Central memory CD8-positive, alpha-beta T cell (primary cell): ENCODE measurements around the gene CDK19.
A peak's percentile ranks its signal among the peaks of the same experiment; 100 is the strongest.

Source experiments
- ATAC-seq: fragments of 150-1000 bp; cut with Tn5 transposase; replicated peaks from 2 replicates; pipeline ENCODE4 v1.10.0; 2022; ENCODE audit warnings: mild to moderate bottlenecking, moderate FRiP score, moderate number of reproducible peaks; ENCODE audit not compliant: poor library complexity, severe bottlenecking; ENCODE audit errors: extremely low read depth
- DNase-seq, 2 donors: peaks; one replicate each; pipeline ENCODE4 v3.0.0; 2021; ENCODE audit warnings: low spot score in 2 of 2
- H3K27ac Mint-ChIP-seq: one replicate; pipeline ENCODE4 v1.8.0; 2022; ENCODE audit warnings: low read depth, mild to moderate bottlenecking, moderate library complexity, mixed read lengths
- H3K27me3 Mint-ChIP-seq: one replicate; pipeline ENCODE4 v1.8.0; 2022; ENCODE audit warnings: mixed read lengths
- H3K36me3 Mint-ChIP-seq: one replicate; pipeline ENCODE4 v1.8.0; 2022; ENCODE audit warnings: mild to moderate bottlenecking, moderate library complexity, mixed read lengths; ENCODE audit not compliant: insufficient read depth
- H3K4me1 Mint-ChIP-seq: one replicate; pipeline ENCODE4 v1.8.0; 2022; ENCODE audit warnings: mixed read lengths
- H3K4me3 Mint-ChIP-seq: one replicate; pipeline ENCODE4 v1.8.0; 2022; ENCODE audit warnings: mild to moderate bottlenecking, moderate library complexity, mixed read lengths
- H3K9me3 Mint-ChIP-seq: one replicate; pipeline ENCODE4 v1.8.0; 2022; ENCODE audit warnings: mixed read lengths

The CDK19 gene

DNA sequence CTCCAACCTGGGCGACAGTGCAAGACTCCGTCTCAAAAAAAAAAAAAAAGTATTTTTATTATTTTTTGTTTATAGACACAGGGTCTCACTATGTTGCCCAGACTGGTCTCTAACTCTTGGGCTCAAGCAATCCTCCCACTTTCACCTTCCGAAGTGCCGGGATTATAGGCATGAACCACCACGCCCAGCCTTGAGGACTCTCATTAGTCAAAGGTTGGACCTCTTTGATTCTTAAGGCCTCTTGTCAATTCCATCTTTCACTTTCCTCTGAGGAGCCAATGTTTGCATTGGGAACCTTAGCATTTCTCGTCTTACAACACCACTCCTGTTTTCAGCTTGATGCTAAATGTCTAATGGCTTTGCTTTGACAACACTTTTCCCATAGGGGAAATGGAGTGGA lies 16.1 kb upstream of the CDK19 start:
- no peak overlapping the region for H3K27ac Mint-ChIP-seq
- DNase-seq (no peak), ATAC-seq (no peak)
- no peaks in the 10 kb centered on the region for H3K9me3 Mint-ChIP-seq
- H3K4me1 Mint-ChIP-seq: no peaks in the 10 kb centered on the region
- H3K4me3 Mint-ChIP-seq: no peak overlapping the region
- no peaks in the 10 kb centered on the region for H3K27me3 Mint-ChIP-seq
- H3K36me3 Mint-ChIP-seq: no peaks in the 10 kb centered on the region

DNA sequence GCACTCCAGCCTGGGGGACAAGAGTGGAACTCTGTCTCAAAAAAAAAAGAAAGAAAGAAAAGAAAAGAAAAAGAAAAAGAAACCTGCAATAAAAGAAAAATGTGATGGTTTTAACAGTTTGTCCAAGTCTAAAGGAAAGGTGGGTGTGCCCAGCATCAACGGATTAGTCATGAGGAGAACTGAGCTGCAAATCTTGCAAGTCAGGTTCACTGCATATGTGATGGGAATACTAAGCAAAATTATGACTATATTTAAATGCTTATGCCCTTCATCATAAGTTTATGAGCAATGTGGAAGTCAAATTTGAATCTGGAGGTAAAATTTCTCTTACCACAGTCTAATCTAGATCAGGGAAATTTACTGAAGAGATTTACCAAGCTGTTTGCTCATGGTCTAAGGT lies 13.1 kb upstream of the CDK19 start:
- Mint-ChIP-seq H3K27me3 (no peaks in the 10 kb centered on the region), H3K4me1 (no peaks in the 10 kb centered on the region), H3K36me3 (no peaks in the 10 kb centered on the region), H3K4me3 (no peak overlapping the region), H3K27ac (no peak overlapping the region), H3K9me3 (no peaks in the 10 kb centered on the region)
- ATAC-seq (no peak), DNase-seq (no peak)

DNA sequence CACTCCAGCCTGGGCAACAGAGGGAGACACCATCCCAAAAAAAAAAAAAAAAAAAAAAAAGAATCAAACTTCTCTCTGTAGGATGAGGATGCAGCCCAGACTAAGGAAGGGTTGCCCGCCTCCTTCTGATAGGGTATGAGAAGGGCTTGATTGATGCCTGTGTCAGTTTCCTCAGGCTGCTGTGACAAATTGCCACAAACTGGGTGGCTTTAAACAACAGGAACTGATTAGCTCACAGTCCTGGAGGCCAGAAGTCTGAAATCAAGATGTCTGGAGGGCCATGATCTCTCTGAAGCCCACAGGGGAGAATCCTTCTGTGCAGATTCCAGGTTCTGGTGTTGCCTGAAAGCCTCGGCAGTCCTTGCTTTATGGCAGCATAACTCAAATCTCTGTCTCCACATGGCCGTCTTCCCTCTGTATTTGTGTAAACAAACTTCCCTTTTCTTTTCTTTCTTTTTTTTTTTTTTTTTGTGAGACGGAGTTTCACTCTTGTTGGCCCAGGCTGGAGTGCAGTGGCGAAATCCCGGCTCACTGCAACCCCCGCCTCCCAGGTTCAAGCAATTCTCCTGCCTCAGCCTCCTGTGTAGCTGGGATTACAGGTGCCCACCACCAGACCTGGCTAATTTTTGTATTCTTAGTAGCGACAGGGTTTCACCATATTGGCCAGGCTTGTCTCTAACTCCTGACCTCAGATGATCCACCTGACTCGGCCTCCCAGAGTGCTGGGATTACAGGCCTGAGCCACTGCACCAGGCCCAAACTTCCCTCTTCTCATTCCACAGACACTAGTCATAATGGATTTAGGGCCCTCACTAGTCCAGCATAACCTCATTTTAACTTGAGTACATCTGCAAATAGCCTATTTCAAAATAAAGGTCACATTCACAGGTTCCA lies 11.2 kb upstream of the CDK19 start:
- DNase-seq: no peak
- no peaks in the 10 kb centered on the region for H3K4me1 Mint-ChIP-seq
- H3K27ac Mint-ChIP-seq: no peak overlapping the region
- ATAC-seq: no peak
- no peaks in the 10 kb centered on the region for H3K36me3 Mint-ChIP-seq
- no peaks in the 10 kb centered on the region for H3K9me3 Mint-ChIP-seq
- H3K27me3 Mint-ChIP-seq: no peaks in the 10 kb centered on the region
- H3K4me3 Mint-ChIP-seq: no peak overlapping the region

DNA sequence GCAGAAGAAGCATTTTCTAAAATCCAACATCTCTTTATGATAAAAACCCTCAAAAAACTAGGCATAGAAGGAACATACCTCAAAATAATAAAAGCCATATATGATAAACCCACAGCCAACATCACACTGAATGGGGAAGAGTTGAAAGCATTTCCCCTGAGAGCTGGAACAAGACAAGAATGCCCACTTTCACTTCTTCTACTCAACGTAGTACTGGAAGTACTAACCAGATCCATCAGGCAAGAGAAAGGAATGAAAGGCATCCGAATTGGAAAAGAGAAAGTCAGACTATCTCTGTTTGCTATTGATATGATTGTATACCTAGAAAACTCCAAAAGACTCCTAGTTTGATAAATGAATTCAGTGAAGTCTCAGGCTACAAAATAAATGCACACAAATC lies 7.9 kb upstream of the CDK19 start:
- Mint-ChIP-seq H3K4me3 (no peak overlapping the region), H3K9me3 (no peaks in the 10 kb centered on the region), H3K27ac (no peak overlapping the region), H3K36me3 (no peaks in the 10 kb centered on the region), H3K27me3 (no peaks in the 10 kb centered on the region), H3K4me1 (no peaks in the 10 kb centered on the region)
- no peak for ATAC-seq
- no peak for DNase-seq

DNA sequence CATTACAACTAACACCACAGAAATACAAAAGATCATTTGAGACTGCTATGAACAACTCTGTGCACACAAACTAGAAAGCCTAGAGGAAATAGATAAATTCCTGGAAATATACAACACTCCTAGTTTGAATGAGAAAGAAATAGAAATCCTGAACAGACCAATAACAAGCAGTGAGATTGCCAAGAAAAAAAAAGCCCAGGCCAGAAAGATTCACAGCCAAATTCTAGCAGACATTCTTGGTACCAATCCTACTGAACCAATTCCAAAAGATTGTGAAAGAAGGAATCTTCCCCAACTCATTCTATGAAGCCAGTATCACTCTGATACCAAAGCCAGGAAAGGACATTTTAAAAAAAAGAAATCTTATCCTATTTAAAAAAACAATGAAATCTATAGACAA lies 7.0 kb upstream of the CDK19 start:
- DNase-seq (no peak), ATAC-seq (no peak)
- no peaks in the 10 kb centered on the region for H3K9me3 Mint-ChIP-seq
- H3K4me3 Mint-ChIP-seq: no peak overlapping the region
- no peaks in the 10 kb centered on the region for H3K4me1 Mint-ChIP-seq
- H3K36me3 Mint-ChIP-seq: no peaks in the 10 kb centered on the region
- H3K27me3 Mint-ChIP-seq: no peaks in the 10 kb centered on the region
- H3K27ac Mint-ChIP-seq: no peak overlapping the region

DNA sequence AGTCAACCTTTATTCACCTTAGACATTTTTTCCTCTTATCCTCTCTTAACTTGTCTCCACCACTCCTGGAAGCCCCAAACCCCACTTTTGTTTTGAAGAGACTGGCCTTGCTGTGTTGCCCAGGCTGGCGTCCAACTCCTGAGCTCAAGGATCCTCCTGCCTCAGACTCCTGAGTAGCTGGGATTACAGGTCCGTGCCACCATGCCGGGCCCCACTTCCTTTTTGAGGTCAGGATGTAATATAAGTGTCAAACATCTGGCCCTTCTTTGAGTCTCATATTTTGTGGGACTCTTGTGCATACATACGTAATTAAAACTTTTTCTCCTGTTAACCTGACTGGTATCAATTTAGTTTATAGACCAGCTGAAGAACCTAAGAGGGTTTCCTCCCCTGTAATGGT lies 1.4 kb upstream of the CDK19 start:
- Mint-ChIP-seq H3K36me3 (peaks cover 12% of the 10 kb centered on the region), H3K9me3 (no peaks in the 10 kb centered on the region), H3K27ac (peak overlapping the region; percentile 92), H3K27me3 (no peaks in the 10 kb centered on the region), H3K4me1 (peaks cover 25% of the 10 kb centered on the region), H3K4me3 (peak overlapping the region; percentile 95)
- DNase-seq (no peak), ATAC-seq (no peak)

DNA sequence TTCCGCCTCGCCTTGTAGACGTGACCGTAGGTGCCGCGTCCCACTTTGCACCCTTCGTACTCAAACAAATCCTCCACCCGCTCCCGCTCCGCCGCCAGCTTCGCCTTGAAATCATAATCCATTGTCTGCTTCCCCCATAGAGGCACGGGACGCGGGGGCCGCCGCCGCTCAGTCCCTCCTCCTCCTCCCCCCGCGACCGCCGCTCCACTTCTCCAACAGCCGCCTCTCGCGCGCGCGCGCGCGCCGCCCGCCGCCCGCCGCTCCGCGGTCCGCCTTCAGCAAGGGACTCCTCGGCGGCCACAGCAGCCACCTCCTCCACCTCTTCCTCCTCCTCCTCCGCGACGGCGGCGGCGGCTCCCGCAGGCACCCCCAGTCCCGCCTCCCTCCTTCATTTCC lies 256 bp downstream of the CDK19 start:
- DNase-seq (no peak), ATAC-seq (no peak)
- peaks cover 28% of the 10 kb centered on the region for H3K4me1 Mint-ChIP-seq
- H3K4me3 Mint-ChIP-seq: peak overlapping the region; percentile 95
- no peaks in the 10 kb centered on the region for H3K9me3 Mint-ChIP-seq
- no peaks in the 10 kb centered on the region for H3K27me3 Mint-ChIP-seq
- peaks cover 12% of the 10 kb centered on the region for H3K36me3 Mint-ChIP-seq
- H3K27ac Mint-ChIP-seq: peak overlapping the region; percentile 92

DNA sequence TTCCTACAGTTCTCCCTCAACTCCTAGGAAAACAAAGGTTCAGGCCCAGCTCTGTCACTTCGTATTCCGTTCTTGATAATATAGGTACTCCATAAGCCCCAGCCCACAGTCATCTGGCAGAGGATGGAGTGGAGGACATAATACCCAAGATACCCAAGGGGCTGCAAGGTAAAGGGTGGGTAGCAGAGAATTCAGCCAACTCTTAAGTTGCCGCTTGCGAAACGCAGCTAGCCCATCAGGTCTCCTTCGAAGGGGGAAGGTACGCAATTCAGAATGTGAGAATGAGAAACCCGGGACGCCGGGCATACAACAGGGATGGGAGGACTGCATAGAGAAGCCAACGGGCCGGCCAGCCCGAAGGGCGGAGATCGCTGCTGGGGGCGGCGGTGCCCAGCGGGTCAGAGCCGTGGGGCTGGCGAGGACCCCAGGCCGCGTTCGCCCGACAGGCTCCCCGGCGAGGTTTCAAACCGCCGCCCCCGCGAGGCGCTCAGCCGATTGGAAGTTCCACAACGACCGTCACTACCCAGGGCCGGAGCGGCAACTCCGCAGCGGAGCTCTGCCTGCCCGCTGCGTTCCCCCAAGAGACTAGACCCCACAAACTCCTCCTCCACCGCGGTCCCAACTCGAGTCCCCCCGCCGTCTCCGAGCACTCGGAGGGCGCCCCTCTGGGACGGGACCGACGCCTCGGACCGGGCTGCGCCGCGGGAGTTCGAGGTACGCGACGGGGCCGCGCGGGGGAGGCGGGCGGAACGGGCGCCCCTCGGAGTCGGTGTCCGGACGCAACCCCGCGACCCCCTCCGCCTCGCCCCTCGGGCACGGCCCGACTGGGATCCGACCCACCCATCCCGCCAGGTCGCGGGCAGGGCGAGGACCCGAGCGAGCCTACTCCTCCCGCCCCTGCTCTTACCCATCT lies 911 bp downstream of the CDK19 start:
- ATAC-seq (no peak), DNase-seq (peak; percentile 21 to 40)
- no peaks in the 10 kb centered on the region for H3K9me3 Mint-ChIP-seq
- peak overlapping the region; percentile 92 for H3K27ac Mint-ChIP-seq
- peak overlapping the region; percentile 95 for H3K4me3 Mint-ChIP-seq
- peaks cover 12% of the 10 kb centered on the region for H3K36me3 Mint-ChIP-seq
- no peaks in the 10 kb centered on the region for H3K27me3 Mint-ChIP-seq
- H3K4me1 Mint-ChIP-seq: peaks cover 33% of the 10 kb centered on the region

DNA sequence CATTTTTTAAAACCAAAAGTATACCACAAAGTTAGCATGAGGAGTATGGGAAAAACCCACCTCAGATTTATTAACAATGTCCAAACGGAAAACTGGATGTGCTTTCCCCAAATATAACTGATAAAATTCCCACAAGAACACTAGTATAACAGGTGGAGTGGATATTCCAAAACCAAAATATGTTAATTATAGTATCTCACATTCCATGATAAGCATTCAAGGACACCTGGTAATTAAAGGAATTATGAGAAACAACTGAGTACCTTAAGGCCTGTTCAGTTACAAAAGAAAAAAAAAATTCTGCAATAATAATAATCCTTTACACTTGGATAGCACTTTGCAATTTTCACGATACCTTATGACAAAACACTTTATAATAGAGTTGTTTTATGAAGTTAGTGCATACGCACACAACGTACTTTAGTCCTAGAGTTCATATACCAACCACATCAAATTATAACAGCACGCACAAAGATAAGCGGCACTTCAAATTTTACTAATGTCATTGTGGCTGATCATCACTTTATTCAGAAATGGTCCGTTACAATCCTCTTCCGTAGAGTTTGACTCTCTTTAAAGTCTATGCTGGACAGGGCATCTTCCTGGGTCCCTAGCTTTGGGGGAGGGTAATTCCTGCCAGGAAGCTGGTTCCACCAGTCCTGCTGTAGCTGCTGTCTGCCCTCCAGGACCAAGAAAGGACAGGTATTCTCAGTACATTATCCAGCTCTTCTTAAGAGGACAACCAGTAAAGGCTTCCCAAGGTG lies 1.7 kb downstream of the CDK19 start:
- H3K4me1 Mint-ChIP-seq: peaks cover 33% of the 10 kb centered on the region
- peak overlapping the region; percentile 95 for H3K4me3 Mint-ChIP-seq

DNA sequence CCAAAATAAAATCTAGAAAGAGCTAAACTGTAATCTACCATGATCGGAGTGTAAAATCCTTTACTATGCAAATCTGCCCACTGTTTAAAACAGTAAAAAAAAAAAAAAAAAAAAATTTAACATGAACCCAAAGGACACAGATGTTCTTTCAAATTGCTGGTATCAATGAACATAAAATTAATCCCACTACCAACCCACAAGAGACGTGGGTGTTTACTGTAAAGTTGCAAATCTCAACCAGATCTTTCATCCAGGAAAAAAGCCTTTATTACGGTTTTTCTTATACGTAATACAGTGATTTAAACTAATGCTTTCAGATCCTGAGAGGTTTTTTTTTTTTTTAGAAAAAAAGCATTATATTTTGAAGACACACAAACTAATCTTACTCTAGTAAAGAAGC lies 2.5 kb downstream of the CDK19 start:
- Mint-ChIP-seq H3K4me1 (peaks cover 33% of the 10 kb centered on the region), H3K27me3 (no peaks in the 10 kb centered on the region), H3K4me3 (no peak overlapping the region), H3K9me3 (no peaks in the 10 kb centered on the region), H3K27ac (no peak overlapping the region), H3K36me3 (peaks cover 14% of the 10 kb centered on the region)
- no peak for ATAC-seq
- DNase-seq: no peak

More for the DNA sequence above, 1.7 kb downstream of the CDK19 start:
- ATAC-seq: no peak
- Mint-ChIP-seq H3K9me3 (no peaks in the 10 kb centered on the region), H3K36me3 (peaks cover 14% of the 10 kb centered on the region), H3K27ac (peak overlapping the region; percentile 32), H3K27me3 (no peaks in the 10 kb centered on the region)
- no peak for DNase-seq

DNA sequence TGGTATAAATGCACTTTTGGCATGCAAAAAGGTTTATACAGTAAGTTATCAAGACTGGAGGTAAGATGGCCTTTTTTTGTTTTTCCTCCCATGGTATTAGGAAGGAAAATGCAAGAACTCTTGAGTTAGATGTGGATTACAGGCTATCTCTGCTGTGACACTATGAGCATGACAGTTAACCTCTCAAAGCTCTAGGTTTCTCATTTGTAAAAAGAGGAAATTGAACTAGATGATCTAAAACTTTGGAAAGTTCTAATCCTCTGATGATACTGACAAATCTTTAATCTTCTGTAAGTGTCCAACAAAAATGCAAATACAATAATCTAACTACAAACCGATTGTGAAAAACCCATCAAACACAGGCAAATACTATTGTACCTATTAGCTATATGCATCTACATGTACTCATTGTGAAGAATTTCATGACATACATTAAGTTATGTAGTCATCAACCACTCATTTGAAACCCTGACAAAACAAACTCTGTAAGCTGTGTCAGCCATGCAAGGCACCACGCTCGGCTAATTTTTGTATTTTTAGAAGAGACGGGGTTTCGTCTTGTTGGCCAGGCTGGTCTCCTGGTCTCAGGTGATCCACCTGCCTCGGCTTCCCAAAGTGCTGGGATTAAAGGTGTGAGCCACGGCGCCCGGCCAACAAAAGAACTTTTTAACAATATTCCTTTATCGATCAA lies 4.2 kb downstream of the CDK19 start:
- Mint-ChIP-seq H3K4me1 (peaks cover 23% of the 10 kb centered on the region), H3K9me3 (no peaks in the 10 kb centered on the region), H3K27me3 (no peaks in the 10 kb centered on the region), H3K36me3 (peaks cover 14% of the 10 kb centered on the region), H3K4me3 (no peak overlapping the region), H3K27ac (no peak overlapping the region)
- DNase-seq (no peak), ATAC-seq (no peak)

DNA sequence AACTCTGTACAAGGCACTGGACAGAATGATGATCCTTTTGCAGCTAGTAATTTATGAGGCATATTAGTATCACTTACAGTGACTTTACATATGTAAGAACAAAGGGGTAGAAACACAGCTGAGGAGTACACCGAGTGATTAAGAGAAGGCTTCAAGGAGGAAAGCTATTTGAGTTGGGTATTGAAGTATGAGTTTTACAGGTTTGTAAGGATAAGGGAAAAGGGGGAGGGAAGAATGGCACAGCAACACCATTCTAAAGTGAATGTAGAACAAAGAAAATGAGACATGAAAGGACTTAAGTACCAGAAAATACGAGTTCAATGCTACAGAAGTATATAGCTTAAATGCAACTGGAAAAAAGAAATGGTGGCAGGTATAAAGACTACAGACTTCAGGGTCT lies 5.5 kb downstream of the CDK19 start:
- no peak overlapping the region for H3K4me3 Mint-ChIP-seq
- no peak for ATAC-seq
- peaks cover 26% of the 10 kb centered on the region for H3K4me1 Mint-ChIP-seq
- no peak for DNase-seq
- no peaks in the 10 kb centered on the region for H3K27me3 Mint-ChIP-seq
- no peaks in the 10 kb centered on the region for H3K9me3 Mint-ChIP-seq
- H3K27ac Mint-ChIP-seq: no peak overlapping the region
- H3K36me3 Mint-ChIP-seq: peaks cover 3% of the 10 kb centered on the region
